GM11168 (cell line): ENCODE data around the gene MYMK.
"Not testable (repeated sequence)": the region's sequence is repeated elsewhere in the genome, so short reads cannot be mapped to it uniquely, and the experiment has no call there.

ENCODE experiments used
- in situ Hi-C: fragments of 300-500 bp; cut with MboI; formaldehyde crosslinking; loops from one replicate; pipeline ENCODE4 v1.12.0; 2022; ENCODE audit warnings: low sequenced_read_pairs; ENCODE audit not compliant: unreplicated experiment

MYMK gene

GRCh38 chr9:133524679-133525228 is at the start of gene MYMK:
Gene MYMK (minus strand): TSS chr9:133524959. CDS start chr9:133524844, 115 bp downstream.
- in situ Hi-C loops, result loop anchor here (25.0 kb wide), 1 partner anchor 488 kb away; no protein-coding TSS in a partner anchor

DNA sequence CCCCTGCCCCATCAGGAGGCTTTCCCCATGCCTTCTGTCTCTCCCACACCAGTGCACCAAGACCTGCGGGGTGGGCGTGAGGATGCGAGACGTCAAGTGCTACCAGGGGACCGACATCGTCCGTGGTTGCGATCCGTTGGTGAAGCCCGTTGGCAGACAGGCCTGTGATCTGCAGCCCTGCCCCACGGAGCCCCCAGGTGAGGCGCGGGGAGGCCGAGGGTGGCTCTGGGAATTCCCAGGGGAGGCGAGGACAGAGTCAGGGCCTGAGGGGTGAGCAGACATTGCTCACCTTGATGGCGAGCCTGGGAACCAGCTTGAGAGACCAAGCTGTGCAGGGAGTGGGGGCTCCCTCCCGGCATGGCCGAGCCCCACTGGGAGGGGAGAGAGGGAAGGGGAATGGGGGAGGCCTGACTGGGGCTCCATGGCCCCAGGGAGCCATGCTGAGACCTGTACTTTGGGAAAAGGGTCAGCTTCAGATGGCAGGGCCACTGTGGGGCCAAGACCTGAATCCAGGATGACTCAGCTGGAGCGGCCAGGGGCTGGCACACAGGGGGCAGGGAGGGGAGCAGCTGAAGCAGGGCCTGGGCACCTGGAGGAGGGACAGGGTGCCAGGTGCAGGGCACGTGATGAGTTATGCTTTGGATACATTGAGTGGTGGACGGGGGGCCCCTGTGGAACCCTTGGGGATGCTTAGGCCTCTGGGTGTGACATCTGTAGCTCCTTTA is 49.2 kb upstream of the MYMK start:
- in situ Hi-C loops, result no loop called here

DNA sequence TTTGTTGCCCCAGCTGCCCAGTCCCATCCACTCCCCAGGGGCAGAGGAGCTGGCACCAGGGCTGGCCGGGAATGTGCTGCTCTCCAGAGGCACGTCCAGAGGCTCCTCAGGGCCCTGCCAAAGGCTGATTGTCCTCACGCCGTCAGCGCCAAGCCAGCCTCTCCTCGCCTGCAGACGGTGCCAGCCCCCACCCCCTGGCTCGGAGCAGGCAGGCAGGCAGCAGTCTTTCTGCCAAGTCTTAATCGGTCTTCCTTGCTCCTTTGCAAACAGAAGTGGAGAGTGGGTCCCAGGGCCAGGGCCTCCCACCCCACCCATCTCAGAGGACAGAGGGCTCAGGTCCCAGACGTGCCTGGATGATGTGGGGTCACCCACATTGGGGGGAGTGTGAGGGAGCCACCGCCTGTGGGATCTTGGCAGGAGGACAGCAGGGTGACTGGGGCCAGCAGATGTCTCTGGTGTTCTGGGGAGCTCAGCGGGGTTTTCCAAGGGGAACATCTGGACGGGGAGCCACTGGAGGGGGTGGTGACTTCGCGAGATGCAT is 48.1 kb upstream of the MYMK start:
- in situ Hi-C loops, result no loop called here

DNA sequence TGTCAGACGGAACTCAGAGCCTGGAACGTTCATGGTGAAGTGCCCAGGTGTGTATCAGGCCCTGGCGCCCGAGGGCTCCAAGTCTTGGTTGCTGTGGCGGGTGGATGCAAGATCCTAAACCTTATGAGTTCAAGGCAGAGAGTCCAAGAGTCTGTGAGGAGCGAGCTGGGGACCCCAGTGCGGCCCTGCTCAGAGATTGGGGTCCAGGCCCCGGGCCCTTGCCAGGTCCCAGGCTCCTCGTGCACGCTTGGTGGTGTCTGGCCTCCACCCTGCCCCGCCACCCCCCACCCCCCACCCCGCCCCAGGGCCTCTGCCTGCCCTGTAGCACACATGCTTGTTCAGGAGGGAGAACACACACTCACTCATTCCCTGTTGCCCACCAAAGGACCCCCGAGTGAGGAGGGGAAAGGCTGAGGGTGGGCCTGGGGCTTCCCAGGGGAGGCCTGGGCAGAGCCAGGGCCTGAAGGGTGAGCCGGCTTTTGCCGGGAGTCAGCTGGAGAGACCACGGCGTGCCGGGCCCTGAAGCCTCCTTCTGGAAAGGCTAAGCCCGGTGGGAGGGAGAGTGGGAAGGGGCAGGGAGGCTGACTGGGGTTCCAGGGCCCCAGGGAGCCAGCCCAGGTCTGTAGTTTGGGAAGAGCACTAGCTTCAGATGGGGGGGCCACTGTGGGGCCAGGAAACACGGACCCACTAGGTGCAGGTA is 47.3 kb upstream of the MYMK start:
- in situ Hi-C loops, result no loop called here

GRCh38 chr9:133571391-133571890 is 46.7 kb upstream of the MYMK start:
- in situ Hi-C loops, result no loop called here

GRCh38 chr9:133570691-133571080 is 45.9 kb upstream of the MYMK start:
- in situ Hi-C loops, result no loop called here

DNA sequence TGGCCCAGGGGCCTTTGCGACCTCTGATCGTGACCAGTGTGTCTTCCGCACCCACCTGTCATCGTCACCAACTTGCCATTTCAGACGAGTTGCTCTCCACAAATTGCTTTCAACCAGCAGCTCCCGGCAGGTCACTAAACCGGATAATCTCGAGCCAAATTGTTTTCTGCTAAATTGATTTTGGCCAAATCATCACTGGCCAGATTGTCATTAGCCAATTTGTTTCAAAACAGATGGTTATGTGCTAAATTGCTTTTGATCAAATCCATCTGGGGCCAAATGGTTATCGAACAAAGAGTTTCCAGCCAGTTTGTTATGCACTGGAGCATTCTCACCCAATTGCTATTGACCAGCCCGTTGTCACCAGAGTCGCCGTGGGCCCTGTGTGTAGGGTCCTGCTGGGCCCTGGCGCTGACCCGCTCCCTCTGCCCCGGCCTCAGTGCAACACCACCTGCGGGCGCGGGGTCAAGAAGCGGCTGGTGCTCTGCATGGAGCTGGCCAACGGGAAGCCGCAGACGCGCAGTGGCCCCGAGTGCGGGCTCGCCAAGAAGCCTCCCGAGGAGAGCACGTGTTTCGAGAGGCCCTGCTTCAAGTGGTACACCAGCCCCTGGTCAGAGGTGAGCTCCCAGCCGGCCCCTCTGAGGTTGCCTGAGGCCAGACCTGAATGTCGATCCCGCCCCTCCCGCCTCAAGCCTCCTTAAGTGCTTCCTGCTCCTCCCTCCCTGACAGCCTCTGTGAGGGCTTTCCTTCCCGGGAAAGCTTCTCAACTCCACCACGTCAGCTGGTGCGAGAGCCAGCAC is 45.3 kb upstream of the MYMK start:
- in situ Hi-C loops, result no loop called here

- in situ Hi-C loops, result no loop called here
Observed at GRCh38 chr9:133569121-133569785, 44.5 kb upstream of the MYMK start.

GRCh38 chr9:133568186-133568585 is 43.4 kb upstream of the MYMK start:
- in situ Hi-C loops, result no loop called here

DNA sequence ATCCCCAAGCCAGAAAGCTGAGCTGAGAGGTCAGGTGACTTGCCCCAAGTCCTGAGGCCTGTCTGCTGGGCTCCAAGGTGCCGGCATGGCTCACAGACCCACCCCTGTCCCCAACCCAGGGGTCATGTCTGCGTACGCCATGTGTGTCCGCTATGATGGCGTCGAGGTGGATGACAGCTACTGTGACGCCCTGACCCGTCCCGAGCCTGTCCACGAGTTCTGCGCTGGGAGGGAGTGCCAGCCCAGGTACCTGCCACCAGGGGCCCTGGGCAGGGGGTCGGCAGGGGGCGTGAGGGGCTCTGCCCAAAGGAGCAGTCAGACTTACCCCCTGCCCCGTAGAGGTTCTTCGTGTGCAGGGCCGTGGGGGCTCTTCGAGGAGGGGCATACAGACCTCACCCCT is 42.1 kb upstream of the MYMK start:
- in situ Hi-C loops, result no loop called here

- in situ Hi-C loops, result no loop called here
Observed at GRCh38 chr9:133566382-133566781, 41.6 kb upstream of the MYMK start.

DNA sequence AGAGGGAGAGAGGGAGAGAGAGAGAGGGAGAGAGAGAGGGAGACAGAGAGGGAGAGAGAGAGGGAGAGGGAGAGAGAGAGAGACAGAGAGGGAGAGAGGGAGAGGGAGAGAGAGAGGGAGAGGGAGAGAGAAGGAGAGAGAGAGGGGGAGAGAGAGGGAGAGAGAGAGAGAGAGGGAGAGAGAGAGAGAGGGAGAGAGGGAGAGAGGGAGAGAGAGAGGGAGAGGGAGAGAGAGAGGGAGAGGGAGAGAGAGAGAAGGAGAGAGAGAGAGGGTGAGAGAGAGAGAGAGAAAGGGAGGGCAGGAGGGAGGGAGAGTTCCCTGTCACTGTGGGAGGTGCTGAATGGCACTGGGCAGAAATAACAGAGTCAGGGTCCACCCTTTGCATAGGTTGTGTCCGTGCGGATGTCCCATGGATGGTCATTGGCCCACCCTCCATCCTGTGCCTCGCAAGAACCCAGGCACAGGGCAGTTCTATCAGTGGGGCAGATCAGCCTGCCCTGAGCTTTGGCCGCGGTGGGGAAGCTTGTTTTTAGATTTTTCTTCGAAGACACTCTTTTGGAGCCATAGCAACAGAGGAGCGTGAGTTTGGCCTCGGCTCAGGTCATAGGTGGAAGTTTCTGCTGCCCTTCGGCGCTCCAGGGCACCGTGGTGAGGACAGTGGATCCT is 39.8 kb upstream of the MYMK start:
- in situ Hi-C loops, result no loop called here

DNA sequence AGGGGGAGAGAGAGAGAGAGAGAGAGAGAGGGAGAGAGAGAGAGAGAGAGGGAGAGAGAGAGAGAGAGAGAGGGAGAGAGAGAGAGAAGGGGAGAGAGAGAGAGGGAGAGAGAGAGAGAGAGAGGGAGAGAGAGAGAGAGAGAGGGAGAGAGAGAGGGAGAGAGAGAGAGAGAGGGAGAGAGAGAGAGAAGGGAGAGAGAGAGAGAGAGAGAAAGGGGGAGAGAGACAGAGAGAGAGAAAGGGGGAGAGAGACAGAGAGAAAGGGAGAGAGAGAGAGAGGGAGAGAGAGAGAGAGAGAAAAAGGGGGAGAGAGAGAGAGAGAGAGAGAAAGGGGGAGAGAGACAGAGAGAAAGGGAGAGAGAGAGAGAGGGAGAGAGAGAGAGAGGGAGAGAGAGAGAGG is 39.1 kb upstream of the MYMK start:
- in situ Hi-C loops, result not testable (repeated sequence)

GRCh38 chr9:133563291-133563796 is 38.6 kb upstream of the MYMK start:
- in situ Hi-C loops, result no loop called here

DNA sequence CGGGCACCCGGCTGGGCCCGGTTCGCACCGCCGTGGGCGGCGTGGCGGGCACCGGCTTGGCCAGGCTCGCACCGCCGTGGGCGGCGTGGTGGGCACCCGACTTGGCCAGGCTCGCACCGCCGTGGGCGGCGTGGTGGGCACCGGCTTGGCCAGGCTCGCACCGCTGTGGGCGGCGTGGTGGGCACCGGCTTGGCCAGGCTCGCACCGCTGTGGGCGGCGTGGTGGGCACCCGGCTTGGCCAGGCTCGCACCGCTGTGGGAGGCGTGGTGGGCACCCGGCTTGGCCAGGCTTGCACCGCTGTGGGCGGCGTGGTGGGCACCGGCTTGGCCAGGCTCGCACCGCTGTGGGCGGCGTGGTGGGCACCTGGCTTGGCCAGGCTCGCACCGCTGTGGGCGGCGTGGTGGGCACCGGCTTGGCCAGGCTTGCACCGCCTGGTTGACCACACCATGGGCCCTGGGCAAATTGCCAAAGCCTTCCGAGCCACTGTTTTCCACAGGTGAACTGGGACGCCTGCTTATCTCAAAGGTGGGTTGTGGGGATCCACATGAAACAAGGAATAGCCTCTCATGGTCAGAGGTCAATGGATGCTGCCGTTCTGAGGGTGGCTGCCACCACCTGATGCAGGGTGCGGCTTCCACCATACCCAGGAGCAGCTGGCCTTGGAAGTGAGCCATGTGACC is 38.0 kb upstream of the MYMK start:
- in situ Hi-C loops, result no loop called here

GRCh38 chr9:133561976-133562554 is 37.3 kb upstream of the MYMK start:
- in situ Hi-C loops, result no loop called here

DNA sequence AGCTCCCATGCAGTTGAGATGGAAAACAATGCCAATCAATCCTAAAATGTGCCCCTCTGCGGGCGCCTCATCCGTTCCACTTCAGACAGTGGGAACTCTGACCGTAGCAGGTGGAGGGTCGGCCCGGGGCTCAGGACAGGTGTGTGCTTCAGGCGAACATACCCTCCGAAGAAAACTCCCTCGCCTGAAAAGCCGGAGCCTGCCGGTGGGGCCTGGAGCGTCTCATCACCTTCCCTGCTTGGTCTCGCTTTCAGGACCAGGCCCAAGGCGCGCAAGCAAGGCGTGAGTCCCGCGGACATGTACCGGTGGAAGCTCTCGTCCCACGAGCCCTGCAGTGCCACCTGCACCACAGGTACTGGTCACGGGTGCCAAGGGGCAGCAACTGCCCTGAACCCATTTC is 36.2 kb upstream of the MYMK start:
- in situ Hi-C loops, result no loop called here

DNA sequence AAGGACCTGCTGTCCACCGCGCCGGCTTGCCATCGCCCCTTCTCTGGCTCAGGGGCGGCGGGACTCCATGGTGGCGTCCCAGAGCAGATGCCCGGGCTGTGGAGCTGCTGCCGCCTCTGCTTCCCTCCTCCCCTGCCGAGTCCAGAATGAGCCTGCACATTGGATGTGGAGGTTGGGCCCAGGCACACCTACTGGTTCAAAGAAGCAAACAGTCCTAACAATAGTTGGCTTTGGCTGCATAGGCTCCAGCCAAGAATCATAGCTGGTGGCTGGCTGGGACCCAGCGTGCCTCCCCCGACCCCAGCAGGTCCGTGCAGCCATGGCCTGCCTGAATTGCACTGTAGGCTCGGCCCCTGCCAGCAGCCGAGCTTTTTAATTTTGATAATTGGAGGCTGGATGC is 35.6 kb upstream of the MYMK start:
- in situ Hi-C loops, result no loop called here
